Upper lobe of left lung (tissue), 4 donors: ENCODE results near the gene MT3.

Source experiments
- CTCF ChIP-seq, 6 experiments: fragments of 450-650 bp in 4 of 6; fragments of 200-600 bp in 2 of 6; sonication (generic) in 2 of 6; IDR thresholded peaks; one replicate each; pipeline ENCODE4 v1.5.1; 2016 to 2019; ENCODE audit warnings: antibody characterized with exemption in 6 of 6
- POLR2A ChIP-seq, 4 donors: fragments of 450-650 bp; IDR thresholded peaks; one replicate each; pipeline ENCODE4 v1.5.1; 2016 to 2017; ENCODE audit warnings: antibody characterized with exemption in 4 of 4, mild to moderate bottlenecking in 2 of 4

GRCh38 chr16:56547949-56548567 is 41.3 kb upstream of the MT3 start:
- TF ChIP-seq CTCF (IDR thresholded peaks at IDR 0.05) = no peak
- no peak for TF ChIP-seq POLR2A (IDR thresholded peaks at IDR 0.05)
